HG03575 (cell line): Measurements from ENCODE around the gene PARD3.

Experiments
- ATAC-seq: cut with Tn5 transposase; IDR thresholded peaks from one replicate; pipeline ENCODE4 v1.9.1; 2021; ENCODE audit not compliant: unreplicated experiment, insufficient number of reproducible peaks, low FRiP score; ENCODE audit errors: extremely low read depth

Gene PARD3

GRCh38 chr10:34549001-34549400 lies 266.1 kb downstream of the PARD3 start:
- no peak for ATAC-seq

- ATAC-seq: no peak
These were observed 266.6 kb downstream of the PARD3 start for GRCh38 chr10:34548466-34548865.

GRCh38 chr10:34547695-34548094 lies 267.4 kb downstream of the PARD3 start:
- no peak for ATAC-seq

GRCh38 chr10:34547291-34547690 lies 267.8 kb downstream of the PARD3 start:
- ATAC-seq: no peak

GRCh38 chr10:34544400-34544799 lies 270.7 kb downstream of the PARD3 start:
- ATAC-seq: no peak

- no peak for ATAC-seq
These were observed 271.4 kb downstream of the PARD3 start for GRCh38 chr10:34543716-34544115.

- ATAC-seq: no peak
These were observed 274.6 kb downstream of the PARD3 start for GRCh38 chr10:34540492-34540891.

- no peak for ATAC-seq
These were observed 275.4 kb downstream of the PARD3 start for GRCh38 chr10:34539533-34540315.

GRCh38 chr10:34538281-34538829 lies 276.7 kb downstream of the PARD3 start:
- no peak for ATAC-seq

GRCh38 chr10:34537629-34538231 lies 277.4 kb downstream of the PARD3 start:
- ATAC-seq: peak; percentile 48

GRCh38 chr10:34535872-34536271 lies 279.2 kb downstream of the PARD3 start:
- ATAC-seq: no peak

GRCh38 chr10:34530778-34531177 lies 284.3 kb downstream of the PARD3 start:
- no peak for ATAC-seq

- no peak for ATAC-seq
These were observed 286.8 kb downstream of the PARD3 start for GRCh38 chr10:34528320-34528719.

GRCh38 chr10:34526758-34527730 lies 288.1 kb downstream of the PARD3 start:
- ATAC-seq: no peak

- ATAC-seq: no peak
These were observed 288.9 kb downstream of the PARD3 start for GRCh38 chr10:34526186-34526585.

- ATAC-seq: no peak
These were observed 290.6 kb downstream of the PARD3 start for GRCh38 chr10:34524369-34525091.

GRCh38 chr10:34523017-34523767 lies 291.9 kb downstream of the PARD3 start:
- ATAC-seq: no peak

GRCh38 chr10:34522546-34522945 lies 292.6 kb downstream of the PARD3 start:
- no peak for ATAC-seq
